ENCODE results near the gene RBMS3.

The RBMS3 gene

GRCh38 chr3:29746163-29746760, 465.4 kb downstream of the RBMS3 start:
- H3K4me1 ChIP-seq (ENCODE audit: control insufficient read depth, insufficient read depth, low read length) = peaks cover 5% of the 10 kb centered on the region
- H3K4me3 ChIP-seq (ENCODE audit: low read length) = no peak overlapping the region
- H3K9me3 ChIP-seq (ENCODE audit: control insufficient read depth, low read length) = no peaks in the 10 kb centered on the region
- no peaks in the 10 kb centered on the region for H3K36me3 ChIP-seq (ENCODE audit: control insufficient read depth, insufficient read depth, low read length)
- no peaks in the 10 kb centered on the region for H3K27me3 ChIP-seq (ENCODE audit: control insufficient read depth, insufficient read depth, low read length)
- no peak overlapping the region for H3K9ac ChIP-seq (ENCODE audit: low read length)

GRCh38 chr3:29747991-29748390, 467.1 kb downstream of the RBMS3 start:
- no peaks in the 10 kb centered on the region for H3K27me3 ChIP-seq (ENCODE audit: control insufficient read depth, insufficient read depth, low read length)

GRCh38 chr3:29751647-29752314, 470.9 kb downstream of the RBMS3 start:
- Histone ChIP-seq H3K4me3 (ENCODE audit: low read length) (no peak overlapping the region), H3K36me3 (ENCODE audit: control insufficient read depth, insufficient read depth, low read length) (no peaks in the 10 kb centered on the region), H3K9ac (ENCODE audit: low read length) (no peak overlapping the region), H3K27me3 (ENCODE audit: control insufficient read depth, insufficient read depth, low read length) (no peaks in the 10 kb centered on the region), H3K4me1 (ENCODE audit: control insufficient read depth, insufficient read depth, low read length) (no peaks in the 10 kb centered on the region), H3K9me3 (ENCODE audit: control insufficient read depth, low read length) (no peaks in the 10 kb centered on the region)

More at GRCh38 chr3:29747991-29748390, 467.1 kb downstream of the RBMS3 start:
- H3K36me3 ChIP-seq (ENCODE audit: control insufficient read depth, insufficient read depth, low read length) = no peaks in the 10 kb centered on the region
- peaks cover 5% of the 10 kb centered on the region for H3K4me1 ChIP-seq (ENCODE audit: control insufficient read depth, insufficient read depth, low read length)
- H3K9me3 ChIP-seq (ENCODE audit: control insufficient read depth, low read length) = no peaks in the 10 kb centered on the region
- H3K9ac ChIP-seq (ENCODE audit: low read length) = no peak overlapping the region
- no peak overlapping the region for H3K4me3 ChIP-seq (ENCODE audit: low read length)

GRCh38 chr3:29754346-29754745, 473.5 kb downstream of the RBMS3 start:
- Histone ChIP-seq H3K36me3 (ENCODE audit: control insufficient read depth, insufficient read depth, low read length) (no peaks in the 10 kb centered on the region), H3K4me1 (ENCODE audit: control insufficient read depth, insufficient read depth, low read length) (no peaks in the 10 kb centered on the region), H3K4me3 (ENCODE audit: low read length) (no peak overlapping the region), H3K27me3 (ENCODE audit: control insufficient read depth, insufficient read depth, low read length) (no peaks in the 10 kb centered on the region), H3K9me3 (ENCODE audit: control insufficient read depth, low read length) (no peaks in the 10 kb centered on the region), H3K9ac (ENCODE audit: low read length) (no peak overlapping the region)

GRCh38 chr3:29755416-29755815, 474.5 kb downstream of the RBMS3 start:
- Histone ChIP-seq H3K9me3 (ENCODE audit: control insufficient read depth, low read length) (no peaks in the 10 kb centered on the region), H3K4me1 (ENCODE audit: control insufficient read depth, insufficient read depth, low read length) (no peaks in the 10 kb centered on the region)

GRCh38 chr3:29757054-29757777, 476.3 kb downstream of the RBMS3 start:
- Histone ChIP-seq H3K27me3 (ENCODE audit: control insufficient read depth, insufficient read depth, low read length) (no peaks in the 10 kb centered on the region), H3K4me3 (ENCODE audit: low read length) (no peak overlapping the region), H3K9me3 (ENCODE audit: control insufficient read depth, low read length) (no peaks in the 10 kb centered on the region), H3K4me1 (ENCODE audit: control insufficient read depth, insufficient read depth, low read length) (no peaks in the 10 kb centered on the region), H3K9ac (ENCODE audit: low read length) (no peak overlapping the region), H3K36me3 (ENCODE audit: control insufficient read depth, insufficient read depth, low read length) (no peaks in the 10 kb centered on the region)

More at GRCh38 chr3:29755416-29755815, 474.5 kb downstream of the RBMS3 start:
- Histone ChIP-seq H3K9ac (ENCODE audit: low read length) (no peak overlapping the region), H3K36me3 (ENCODE audit: control insufficient read depth, insufficient read depth, low read length) (no peaks in the 10 kb centered on the region), H3K27me3 (ENCODE audit: control insufficient read depth, insufficient read depth, low read length) (no peaks in the 10 kb centered on the region), H3K4me3 (ENCODE audit: low read length) (no peak overlapping the region)

GRCh38 chr3:29758108-29758433, 477.2 kb downstream of the RBMS3 start:
- no peak overlapping the region for H3K9ac ChIP-seq (ENCODE audit: low read length)
- no peaks in the 10 kb centered on the region for H3K27me3 ChIP-seq (ENCODE audit: control insufficient read depth, insufficient read depth, low read length)
- no peaks in the 10 kb centered on the region for H3K9me3 ChIP-seq (ENCODE audit: control insufficient read depth, low read length)
- no peaks in the 10 kb centered on the region for H3K4me1 ChIP-seq (ENCODE audit: control insufficient read depth, insufficient read depth, low read length)
- no peak overlapping the region for H3K4me3 ChIP-seq (ENCODE audit: low read length)
- H3K36me3 ChIP-seq (ENCODE audit: control insufficient read depth, insufficient read depth, low read length) = no peaks in the 10 kb centered on the region

- Histone ChIP-seq H3K9ac (ENCODE audit: low read length) (no peak overlapping the region), H3K4me1 (ENCODE audit: control insufficient read depth, insufficient read depth, low read length) (no peaks in the 10 kb centered on the region), H3K27me3 (ENCODE audit: control insufficient read depth, insufficient read depth, low read length) (no peaks in the 10 kb centered on the region), H3K36me3 (ENCODE audit: control insufficient read depth, insufficient read depth, low read length) (no peaks in the 10 kb centered on the region), H3K4me3 (ENCODE audit: low read length) (no peak overlapping the region), H3K9me3 (ENCODE audit: control insufficient read depth, low read length) (no peaks in the 10 kb centered on the region)
Observed at GRCh38 chr3:29758434-29759322, 477.8 kb downstream of the RBMS3 start.

- no peaks in the 10 kb centered on the region for H3K9me3 ChIP-seq (ENCODE audit: control insufficient read depth, low read length)
- no peaks in the 10 kb centered on the region for H3K4me1 ChIP-seq (ENCODE audit: control insufficient read depth, insufficient read depth, low read length)
- no peaks in the 10 kb centered on the region for H3K36me3 ChIP-seq (ENCODE audit: control insufficient read depth, insufficient read depth, low read length)
- H3K27me3 ChIP-seq (ENCODE audit: control insufficient read depth, insufficient read depth, low read length) = no peaks in the 10 kb centered on the region
- no peak overlapping the region for H3K4me3 ChIP-seq (ENCODE audit: low read length)
- no peak overlapping the region for H3K9ac ChIP-seq (ENCODE audit: low read length)
Observed at GRCh38 chr3:29759411-29760225, 478.7 kb downstream of the RBMS3 start.

- Histone ChIP-seq H3K9ac (ENCODE audit: low read length) (no peak overlapping the region), H3K4me1 (ENCODE audit: control insufficient read depth, insufficient read depth, low read length) (no peaks in the 10 kb centered on the region), H3K27me3 (ENCODE audit: control insufficient read depth, insufficient read depth, low read length) (no peaks in the 10 kb centered on the region), H3K4me3 (ENCODE audit: low read length) (no peak overlapping the region), H3K36me3 (ENCODE audit: control insufficient read depth, insufficient read depth, low read length) (no peaks in the 10 kb centered on the region), H3K9me3 (ENCODE audit: control insufficient read depth, low read length) (no peaks in the 10 kb centered on the region)
Observed at GRCh38 chr3:29760226-29760685, 479.4 kb downstream of the RBMS3 start.

GRCh38 chr3:29761517-29761916, 480.6 kb downstream of the RBMS3 start:
- Histone ChIP-seq H3K27me3 (ENCODE audit: control insufficient read depth, insufficient read depth, low read length) (no peaks in the 10 kb centered on the region), H3K36me3 (ENCODE audit: control insufficient read depth, insufficient read depth, low read length) (no peaks in the 10 kb centered on the region), H3K9ac (ENCODE audit: low read length) (no peak overlapping the region), H3K9me3 (ENCODE audit: control insufficient read depth, low read length) (no peaks in the 10 kb centered on the region), H3K4me3 (ENCODE audit: low read length) (no peak overlapping the region), H3K4me1 (ENCODE audit: control insufficient read depth, insufficient read depth, low read length) (no peaks in the 10 kb centered on the region)

All from mucosa of stomach (tissue), 1 donor.